HG03442 (cell line): ENCODE measurements around the gene FGB.
A peak's percentile ranks its signal among the peaks of the same experiment; 100 is the strongest.

Experiments
- ATAC-seq: cut with Tn5 transposase; IDR thresholded peaks from one replicate; pipeline ENCODE4 v1.9.1; 2021; ENCODE audit warnings: mild to moderate bottlenecking, moderate library complexity; ENCODE audit not compliant: unreplicated experiment

The FGB gene

GRCh38 chr4:154562697-154563254, at the start of gene FGB:
TSS of gene FGB (plus strand) at chr4:154563011. CDS start at chr4:154563019, 8 bp downstream.
- ATAC-seq, result no peak

DNA sequence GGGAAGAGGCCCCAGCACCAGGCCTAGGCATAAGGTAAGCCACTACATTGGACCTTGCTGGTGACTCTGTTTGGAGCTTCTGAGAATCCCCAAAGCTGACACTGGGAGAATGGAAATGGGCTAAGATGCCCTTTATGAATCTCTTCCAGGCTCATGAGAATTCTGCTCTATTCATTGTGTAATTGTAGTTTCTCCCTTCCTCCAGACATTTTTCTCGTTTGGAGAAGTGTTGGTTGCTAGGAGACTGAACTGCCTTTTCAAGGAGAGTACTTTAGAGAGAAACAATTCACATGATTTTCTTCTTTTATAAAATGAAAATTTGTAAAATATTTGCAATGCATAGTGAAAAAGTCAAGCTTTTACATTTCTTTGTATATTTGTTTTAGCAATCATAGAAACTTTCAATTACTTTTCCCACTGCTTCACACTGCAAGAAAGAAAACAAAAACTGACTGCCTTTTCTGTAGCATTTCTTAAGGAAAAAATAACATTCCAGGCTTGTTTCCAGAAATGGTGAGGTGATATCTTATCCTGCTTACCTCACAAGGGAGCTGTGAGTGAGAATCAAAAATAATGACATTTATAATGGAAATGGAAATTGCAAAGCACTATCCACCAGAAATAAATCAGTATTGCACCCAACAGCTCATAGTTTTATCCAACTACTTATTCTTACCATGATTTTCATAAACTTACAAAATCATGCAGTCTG, 46.3 kb upstream of the FGB start:
- no peak for ATAC-seq

DNA sequence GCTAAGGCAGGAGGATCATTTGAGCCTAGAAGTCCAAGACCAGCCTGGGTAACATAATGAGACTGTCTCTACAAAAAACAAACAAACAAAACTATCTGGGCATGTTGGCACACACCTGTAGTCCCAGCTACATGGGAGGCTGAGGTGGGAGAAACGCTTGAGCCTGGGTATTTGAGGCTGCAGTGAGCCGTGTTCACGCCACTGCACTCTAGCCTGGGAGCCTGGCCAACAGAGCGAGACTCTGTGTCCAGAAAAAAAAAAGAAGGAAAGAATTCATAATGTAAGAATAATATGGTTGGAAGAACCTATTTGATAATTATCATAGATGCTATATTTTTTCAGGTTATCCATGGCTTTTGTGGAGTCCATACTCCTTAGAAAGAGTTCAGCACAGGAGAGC, 45.2 kb upstream of the FGB start:
- no peak for ATAC-seq

DNA sequence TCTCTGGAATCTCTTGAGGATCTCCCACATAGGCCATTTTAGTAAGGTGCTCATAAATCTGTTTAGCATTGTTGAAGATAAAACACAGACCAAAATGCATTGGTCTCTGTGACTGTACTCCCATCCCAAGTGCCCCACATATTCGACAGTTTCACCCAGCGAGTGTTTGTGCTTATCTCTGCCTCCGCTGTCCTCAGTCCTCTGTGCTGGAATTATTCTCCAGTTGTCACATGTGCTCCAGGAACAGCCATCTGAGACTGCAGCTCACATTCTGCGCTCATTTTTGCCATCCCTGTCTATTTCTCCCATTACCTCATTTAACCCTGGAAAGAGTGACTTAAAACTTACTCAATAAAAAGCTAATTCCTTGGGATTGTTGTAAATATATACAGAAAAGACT, 43.6 kb upstream of the FGB start:
- ATAC-seq, result no peak

- no peak for ATAC-seq
These were observed 41.2 kb upstream of the FGB start for GRCh38 chr4:154521607-154522006.

GRCh38 chr4:154526151-154526550, 36.7 kb upstream of the FGB start:
- ATAC-seq, result no peak

DNA sequence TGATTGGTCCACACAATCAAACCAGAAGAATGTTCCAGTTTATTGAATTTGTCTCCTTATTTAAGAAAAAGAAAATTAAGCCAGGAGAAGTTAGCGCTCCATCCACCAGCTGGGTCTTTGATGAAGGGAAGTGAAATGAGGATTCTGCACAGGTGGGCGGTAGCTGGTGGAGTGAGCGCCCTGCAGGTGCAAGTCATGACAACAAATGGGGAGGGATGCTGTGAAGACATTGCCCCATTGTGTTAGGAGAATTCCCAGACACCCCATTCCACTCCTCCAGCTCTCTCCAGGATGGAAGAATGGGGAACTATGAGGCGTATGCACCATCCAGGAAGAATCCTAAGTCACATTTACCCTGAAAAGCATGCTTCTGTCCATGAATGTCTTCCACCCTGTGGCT, 35.5 kb upstream of the FGB start:
- ATAC-seq, result no peak

DNA sequence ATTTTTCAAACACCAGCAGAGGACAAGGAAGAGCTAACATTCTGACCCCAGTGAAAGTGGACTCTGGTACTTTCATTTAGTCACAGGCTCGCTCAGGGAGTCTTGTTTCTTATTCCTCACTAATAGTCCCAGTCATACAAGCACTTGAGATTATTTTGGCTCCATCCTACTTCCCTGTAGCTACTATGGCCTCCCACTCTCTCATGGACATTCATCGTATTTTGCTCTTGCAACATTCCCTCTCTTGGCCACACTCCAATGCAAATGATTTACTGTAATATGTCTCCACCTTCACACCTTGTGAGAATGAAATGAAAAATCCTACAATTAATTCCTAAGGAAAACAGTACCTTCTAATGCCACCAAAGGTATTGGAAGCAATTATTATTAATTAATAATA, 33.9 kb upstream of the FGB start:
- no peak for ATAC-seq

- ATAC-seq, result no peak
These were observed 32.9 kb upstream of the FGB start for GRCh38 chr4:154529728-154530519.

- no peak for ATAC-seq
These were observed 28.5 kb upstream of the FGB start for GRCh38 chr4:154534296-154534695.

DNA sequence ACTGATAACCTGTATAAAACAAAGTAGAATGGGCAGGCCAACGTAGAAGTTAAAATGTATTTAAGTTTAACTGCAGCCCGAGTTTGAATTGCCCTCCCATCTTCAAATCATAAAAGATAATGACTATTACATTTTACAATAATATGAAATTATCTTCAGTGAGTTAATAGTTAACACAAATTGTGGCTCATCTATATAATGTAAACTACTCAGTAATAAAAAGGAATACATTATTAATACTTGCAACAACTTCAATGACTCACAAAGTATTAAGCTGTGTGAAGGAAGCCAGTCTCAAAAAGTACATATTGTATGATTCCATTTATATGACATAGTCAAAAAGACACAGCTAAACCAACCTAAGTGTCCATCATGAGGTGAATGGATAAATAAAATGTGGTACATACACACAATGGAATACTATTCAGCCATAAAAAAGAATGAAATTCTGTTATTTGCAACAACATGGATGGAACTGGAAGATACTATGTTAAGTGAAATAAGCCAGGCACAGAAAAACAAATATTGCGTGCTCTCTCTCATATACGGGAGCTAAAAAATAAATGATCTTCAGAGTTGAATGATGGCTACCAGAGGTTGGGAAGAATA, 20.4 kb upstream of the FGB start:
- no peak for ATAC-seq

GRCh38 chr4:154545689-154546088, 17.1 kb upstream of the FGB start:
- ATAC-seq, result no peak

DNA sequence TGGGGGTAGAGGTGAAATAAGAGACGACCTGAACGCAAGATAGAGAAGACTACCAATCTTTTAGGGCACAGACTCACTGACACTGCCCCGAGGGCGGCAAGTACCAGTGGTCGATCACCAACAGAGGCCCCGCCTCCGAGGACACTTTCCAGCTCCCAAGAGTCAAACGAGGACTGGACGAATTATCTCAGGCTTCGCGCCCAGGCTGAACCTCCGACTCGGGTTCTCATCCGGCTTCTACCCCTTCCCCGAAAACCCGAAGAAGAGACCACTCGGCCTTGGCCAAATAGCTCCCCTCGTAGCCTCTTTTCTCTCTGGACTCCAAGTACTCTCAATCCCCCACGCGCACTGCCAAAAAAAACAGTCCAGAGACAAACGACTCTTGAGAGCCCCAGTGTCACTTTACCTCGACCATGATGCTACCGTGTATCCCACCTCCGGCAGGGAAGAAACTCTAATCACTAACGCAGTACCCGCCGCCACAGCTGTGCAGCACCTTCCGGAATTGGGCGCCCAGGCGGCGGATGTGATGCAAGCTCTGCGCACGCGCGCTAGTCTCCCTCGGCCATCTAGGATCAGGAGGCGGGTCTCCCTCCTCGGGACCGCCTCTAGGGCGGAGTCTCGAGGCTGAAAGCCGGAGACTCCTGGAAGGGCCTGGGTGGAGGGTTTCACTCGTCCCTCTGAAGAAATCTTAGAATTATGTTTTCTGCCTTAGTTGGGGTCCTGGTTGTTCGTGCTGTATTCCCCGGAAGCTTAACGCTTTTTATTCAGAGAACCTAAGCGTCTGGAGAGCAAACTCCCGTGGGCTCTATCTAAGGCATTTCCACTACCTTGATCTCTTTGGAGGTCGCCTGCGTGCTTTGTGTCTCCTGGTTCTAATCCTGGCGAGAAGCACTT, 12.7 kb upstream of the FGB start, which contains the start of gene PLRG1:
Gene PLRG1, minus strand, starts transcription at position 507 of the 897 bp plus-strand sequence. Its CDS starts 92 bp downstream, at position 415.
- ATAC-seq, result peak; percentile 97

GRCh38 chr4:154551872-154552686, 10.7 kb upstream of the FGB start:
- peak; percentile 53 for ATAC-seq

DNA sequence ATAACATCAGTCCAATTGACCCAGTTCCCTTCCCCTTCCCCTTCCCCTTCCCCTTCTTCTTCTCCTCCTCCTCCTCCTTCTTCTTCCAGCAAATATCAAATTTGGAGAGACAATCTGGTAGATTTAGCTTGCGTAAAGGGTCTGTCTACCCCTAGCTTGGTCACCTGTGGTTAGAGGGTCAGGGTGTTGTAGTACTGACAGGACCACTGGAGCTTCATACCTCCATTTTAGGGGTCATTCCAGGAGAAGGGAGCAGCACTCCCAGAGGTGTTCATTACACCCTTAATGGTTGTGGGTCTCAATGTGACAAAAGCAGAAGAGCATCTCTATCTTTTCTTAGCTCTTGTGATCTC, 3.7 kb upstream of the FGB start:
- peak; percentile 23 for ATAC-seq

DNA sequence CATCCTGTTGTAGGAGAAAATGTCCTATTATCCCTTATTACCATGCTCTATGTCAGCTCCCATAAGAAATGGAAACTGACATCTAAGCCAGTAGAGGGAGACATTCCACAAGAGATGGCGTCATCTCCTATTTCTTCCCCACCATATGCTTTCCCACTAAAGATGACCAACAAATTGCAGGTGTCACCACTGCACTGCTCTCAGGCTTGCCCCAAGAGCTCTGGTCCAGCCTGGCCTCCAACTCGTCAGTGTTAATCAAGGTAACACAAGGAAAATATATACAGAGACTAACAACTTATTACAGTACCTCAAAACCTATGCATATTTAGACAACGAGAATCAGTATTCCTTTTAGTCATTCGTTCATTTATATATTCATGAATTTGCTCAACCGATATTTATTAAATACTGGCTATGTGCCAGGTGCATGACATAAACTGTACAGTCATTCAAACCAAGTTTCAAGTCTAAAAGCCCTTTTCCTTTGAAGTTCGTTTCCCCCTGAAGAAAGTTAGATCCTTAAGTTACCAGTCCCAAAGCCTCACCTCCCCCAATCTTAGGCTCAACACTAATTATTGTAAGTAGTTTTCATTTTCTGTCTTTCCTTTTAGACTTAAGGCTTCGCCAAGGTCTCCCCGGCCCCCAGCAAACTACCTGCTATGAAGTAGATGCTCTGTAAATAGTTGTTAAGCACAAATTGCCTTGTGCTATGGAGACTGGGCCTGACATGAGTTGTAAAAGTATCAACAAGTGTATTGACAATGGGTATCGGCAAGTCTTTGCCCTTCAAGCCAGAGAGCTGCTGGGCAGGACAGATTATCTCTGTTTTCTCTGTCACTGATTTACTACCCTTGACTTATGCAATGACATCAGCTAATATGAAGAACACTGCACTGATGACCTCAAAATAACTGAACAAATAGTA, 3.1 kb upstream of the FGB start:
- ATAC-seq, result peak; percentile 81

DNA sequence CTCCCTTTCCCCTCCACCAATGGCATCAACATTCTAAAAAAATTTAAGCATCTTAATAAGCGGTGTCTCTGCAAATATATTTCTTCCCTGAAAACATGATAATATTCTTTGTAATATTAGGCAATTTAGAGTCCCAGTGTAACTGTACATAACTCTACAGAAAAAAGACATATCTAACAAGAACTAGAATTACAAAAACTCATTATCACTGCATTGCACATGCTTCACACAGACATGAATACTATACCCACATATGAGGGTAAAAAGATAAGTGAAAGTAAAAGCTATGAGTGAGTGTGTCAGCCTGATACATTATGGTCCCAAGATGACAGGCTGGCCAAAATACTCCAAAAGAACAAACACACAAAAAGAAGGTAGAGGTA, 2.4 kb upstream of the FGB start:
- ATAC-seq, result no peak

DNA sequence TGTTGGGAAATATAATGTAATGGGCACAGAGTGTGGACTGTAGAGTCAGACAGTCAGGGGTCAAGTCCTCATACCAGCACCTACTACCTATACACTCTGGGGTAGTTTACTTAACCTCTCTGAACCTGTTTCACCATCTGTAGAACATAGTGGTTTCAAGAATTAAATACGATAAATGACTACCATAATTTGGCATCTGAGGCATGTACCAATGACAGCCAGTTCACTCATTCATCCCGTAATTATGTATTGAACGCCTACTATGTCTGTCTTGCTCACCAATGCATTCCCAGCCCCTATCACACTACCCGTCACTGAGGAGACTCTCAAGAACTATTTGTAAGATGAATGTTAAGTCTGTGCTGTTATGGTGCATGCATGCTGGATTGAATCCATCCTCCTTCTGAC, 2.0 kb upstream of the FGB start:
- ATAC-seq, result no peak

DNA sequence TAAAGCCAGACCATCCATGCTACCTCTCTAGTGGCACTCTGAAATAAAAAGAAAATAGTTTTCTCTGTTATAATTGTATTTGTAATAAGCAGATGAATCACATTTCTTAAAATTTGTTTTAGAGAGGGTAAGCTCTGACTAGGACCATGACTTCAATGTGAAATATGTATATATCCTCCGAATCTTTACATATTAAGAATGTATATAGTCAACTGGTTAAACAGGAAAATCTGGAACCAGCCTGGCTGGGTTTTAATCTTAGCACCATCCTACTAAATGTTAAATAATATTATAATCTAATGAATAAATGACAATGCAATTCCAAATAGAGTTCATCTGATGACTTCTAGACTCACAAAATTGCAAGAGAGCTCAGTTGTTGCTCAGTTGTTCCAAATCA, 1.5 kb downstream of the FGB start:
- no peak for ATAC-seq
